HFF-Myc (cell line): ENCODE data around the gene CIAO2B.

Experiments used
- DNase-seq: peaks from one replicate; pipeline ENCODE4 v3.0.0-alpha.2; 2011; ENCODE audit warnings: low read depth; ENCODE audit errors: extremely low read depth
- H3K4me3 ChIP-seq: replicated peaks from 2 replicates; pipeline ENCODE4 v1.5.1; 2011; ENCODE audit warnings: low read depth, mild to moderate bottlenecking, control low read depth, low read length
- TF ChIP-seq, protein P1 (sequence below): IDR thresholded peaks from 2 replicates; pipeline ENCODE4 v1.5.1; 2012; ENCODE audit warnings: mild to moderate bottlenecking, low read depth, low read length, control low read depth; ENCODE audit errors: missing control alignments

CIAO2B gene

DNA sequence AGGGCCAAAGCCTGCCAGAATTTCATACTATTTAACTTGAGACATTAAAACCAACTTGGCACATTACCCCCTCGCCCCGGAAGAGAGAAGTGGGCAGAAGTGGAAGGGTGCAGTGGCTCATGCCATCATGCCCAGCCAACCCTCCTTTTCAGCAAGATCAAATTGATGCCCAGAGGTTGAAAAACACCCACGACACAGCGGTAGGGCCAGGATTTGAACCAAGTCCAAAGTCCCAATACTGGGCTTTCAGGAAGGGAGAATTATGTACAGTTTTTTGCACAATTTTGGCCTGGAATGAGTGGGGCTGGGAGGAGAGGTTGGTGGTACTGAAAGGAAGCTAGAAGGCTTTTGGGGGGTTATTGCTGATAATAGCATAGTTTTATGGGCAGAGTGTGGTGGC is 42.8 kb downstream of the CIAO2B start:
- H3K4me3 ChIP-seq, result no peak overlapping the region
- no peak for DNase-seq
- TF ChIP-seq, protein P1, sequence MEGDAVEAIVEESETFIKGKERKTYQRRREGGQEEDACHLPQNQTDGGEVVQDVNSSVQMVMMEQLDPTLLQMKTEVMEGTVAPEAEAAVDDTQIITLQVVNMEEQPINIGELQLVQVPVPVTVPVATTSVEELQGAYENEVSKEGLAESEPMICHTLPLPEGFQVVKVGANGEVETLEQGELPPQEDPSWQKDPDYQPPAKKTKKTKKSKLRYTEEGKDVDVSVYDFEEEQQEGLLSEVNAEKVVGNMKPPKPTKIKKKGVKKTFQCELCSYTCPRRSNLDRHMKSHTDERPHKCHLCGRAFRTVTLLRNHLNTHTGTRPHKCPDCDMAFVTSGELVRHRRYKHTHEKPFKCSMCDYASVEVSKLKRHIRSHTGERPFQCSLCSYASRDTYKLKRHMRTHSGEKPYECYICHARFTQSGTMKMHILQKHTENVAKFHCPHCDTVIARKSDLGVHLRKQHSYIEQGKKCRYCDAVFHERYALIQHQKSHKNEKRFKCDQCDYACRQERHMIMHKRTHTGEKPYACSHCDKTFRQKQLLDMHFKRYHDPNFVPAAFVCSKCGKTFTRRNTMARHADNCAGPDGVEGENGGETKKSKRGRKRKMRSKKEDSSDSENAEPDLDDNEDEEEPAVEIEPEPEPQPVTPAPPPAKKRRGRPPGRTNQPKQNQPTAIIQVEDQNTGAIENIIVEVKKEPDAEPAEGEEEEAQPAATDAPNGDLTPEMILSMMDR, result no peak

DNA sequence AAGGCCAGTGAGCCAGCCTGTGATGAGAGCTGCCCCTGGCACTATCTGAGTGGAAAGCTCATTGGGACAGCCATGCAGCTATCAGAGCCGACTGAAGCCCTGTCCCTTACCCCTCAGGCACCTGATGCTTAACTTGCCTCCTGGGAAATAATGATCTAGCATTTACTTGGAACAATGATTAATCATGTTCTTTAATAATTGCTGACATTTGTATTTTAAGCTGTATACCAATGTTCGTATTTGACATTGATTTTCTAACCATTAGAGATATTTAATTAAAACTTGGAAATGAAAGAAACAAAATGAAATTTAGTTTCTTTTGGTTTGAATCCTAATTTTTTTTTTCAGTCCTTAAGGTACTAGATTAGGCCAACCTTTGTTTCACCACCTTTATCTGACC is 43.4 kb downstream of the CIAO2B start:
- TF ChIP-seq, protein P1, result no peak
- DNase-seq, result no peak
- H3K4me3 ChIP-seq, result no peak overlapping the region

DNA sequence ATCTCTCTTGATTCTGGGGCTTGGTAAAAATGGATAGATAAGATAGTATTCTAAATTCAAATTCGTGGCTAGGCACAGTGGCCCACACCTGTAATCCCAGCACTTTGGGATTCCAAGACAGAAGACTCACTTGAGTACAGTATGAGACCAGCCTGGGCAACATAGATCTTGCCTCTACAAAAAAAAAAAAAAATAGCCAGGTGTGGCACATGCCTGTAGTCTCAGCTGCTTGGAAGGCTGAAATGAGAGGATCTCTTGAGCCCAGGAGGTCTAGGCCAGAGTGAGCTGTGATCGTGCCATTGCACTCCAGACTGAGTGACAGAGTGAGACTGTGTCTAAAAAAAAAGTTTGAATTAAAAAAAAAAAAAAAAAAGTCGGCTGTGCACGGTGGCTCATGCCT is 44.6 kb downstream of the CIAO2B start:
- no peak overlapping the region for H3K4me3 ChIP-seq
- DNase-seq, result no peak
- TF ChIP-seq, protein P1, result no peak

DNA sequence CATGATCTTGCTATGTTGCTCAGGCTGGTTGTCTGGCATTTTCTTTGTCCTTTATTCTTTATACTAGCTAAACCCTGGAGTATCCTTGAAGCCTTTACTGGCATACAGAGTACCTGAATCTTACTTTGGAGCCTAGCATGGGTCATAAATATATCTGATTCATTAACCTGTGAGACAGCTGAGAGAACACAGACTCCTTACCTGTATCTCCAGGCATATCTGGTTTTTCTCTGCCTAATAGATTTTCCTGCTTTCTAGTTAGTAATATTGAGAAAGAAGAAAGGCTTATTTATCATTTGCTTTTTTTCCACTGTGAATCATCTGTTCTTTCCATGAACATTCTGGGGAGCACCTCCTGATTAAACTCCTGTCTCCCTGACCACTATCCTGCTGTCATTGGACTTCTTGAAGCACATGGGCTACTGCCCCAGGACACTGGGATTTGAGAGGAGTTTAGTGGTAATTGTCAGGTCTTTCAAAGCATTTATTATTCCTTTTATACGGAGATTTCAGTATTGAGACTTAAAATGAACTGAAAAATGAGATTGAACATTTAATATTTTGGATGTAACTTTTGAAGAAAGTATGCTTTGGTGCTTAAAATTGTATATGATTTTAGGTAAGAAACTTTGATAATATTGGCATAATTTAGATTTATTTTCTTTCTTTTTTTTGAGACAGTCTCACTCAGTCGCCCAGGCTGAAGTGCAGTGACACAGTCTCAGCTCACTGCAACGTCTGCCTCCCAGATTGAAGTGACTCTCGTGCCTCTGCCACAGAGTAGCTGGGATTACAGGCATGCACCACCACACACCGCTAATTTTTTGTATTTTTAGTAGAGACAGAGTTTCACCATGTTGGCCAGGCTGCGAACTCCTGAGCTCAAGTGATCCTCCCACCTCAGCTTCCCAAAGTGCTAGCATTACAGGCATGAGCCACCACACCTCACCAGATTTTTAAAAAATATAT is 45.3 kb downstream of the CIAO2B start:
- no peak for DNase-seq
- no peak overlapping the region for H3K4me3 ChIP-seq
- TF ChIP-seq, protein P1, result no peak

DNA sequence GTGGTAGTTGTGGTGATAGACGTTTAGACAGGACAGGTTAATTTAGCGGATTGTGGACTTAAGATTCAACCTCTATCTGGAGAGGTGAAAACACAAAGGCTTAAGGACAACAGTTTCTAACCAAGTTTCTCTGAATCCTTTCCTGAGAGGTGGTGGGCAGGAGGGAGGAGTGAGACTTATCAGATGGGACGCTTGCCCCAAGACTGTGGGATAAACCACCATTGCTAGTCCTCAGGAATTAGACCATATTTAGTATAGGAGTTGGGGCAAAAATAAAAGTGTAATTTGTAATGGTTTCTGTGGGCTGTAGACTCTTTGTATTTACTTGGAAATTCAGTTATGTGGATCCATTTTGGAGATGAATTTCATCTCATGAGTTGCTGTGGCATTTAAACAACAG is 47.3 kb downstream of the CIAO2B start:
- no peak overlapping the region for H3K4me3 ChIP-seq
- DNase-seq, result no peak
- TF ChIP-seq, protein P1, result no peak

DNA sequence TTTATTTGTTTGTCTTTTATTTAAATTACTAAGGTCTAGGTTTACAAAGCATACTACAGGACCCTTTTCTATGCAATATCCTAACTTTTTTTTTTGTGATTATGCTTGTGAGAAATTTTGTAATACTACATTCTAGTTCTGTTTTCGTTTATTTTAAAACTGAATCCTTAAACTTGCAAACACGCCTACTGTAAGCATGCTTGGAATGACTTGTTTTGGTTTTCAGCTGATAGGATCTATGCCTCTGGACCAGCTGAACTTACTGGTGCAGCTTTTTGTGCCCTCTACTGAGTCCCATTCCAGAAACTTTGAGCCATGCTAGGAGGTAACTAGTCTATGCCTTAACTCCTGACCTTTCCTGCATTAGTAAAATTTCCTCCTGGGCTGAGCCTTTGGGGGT is 47.9 kb downstream of the CIAO2B start:
- no peak overlapping the region for H3K4me3 ChIP-seq
- TF ChIP-seq, protein P1, result no peak
- no peak for DNase-seq
